ENCODE measurements around the gene SLC44A3. TPM values are rescaled to one million over a fixed set of nuclear protein-coding genes. Genes with fewer than 3 reads are reported as not detected.

SLC44A3 gene
- total RNA-seq, 1 experiment from 2014 or later: 16.9 TPM

DNA sequence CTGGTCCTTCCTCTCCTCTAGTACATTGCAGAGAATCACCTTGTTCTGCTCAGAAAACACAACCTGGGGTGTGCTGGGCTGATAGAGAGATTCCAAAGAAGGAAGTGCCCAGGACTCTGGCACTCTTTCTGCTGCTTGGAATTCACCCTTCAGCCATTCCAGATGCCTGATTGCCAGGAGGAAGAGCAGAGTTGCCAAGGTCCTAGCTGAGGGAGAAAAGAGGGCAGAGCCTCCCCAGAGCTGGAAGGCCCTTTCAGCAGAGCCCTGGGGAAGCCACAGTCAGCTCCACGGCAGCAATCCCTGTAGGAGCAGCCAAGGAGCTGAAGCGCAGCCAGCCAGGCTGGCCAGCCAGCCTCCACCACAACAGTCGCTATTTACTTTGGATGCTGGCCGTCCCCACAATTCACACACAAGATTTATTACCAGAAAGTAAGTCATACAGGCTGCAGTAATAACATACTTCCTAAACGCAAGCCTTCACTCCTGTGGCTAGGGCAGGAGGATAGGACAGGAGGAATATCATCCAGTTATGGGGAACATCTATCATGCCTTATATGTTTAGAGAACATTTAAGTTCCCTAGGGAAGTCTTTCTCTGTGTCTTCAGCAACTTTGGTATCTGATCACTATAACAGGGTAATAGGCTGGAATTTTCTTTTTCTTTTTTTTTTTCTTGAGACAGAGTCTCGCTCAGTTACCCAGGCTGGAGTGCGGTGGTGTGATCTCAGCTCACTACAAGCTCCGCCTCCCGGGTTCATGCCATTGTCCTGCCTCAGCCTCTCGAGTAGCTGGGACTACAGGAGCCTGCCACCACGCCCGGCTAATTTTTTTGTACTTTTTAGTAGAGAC lies 36.6 kb upstream of the SLC44A3 start:
- ChIA-PET POLR2A (no interaction called here), CTCF (no interaction called here)
- H3K27ac Mint-ChIP-seq (ENCODE audit: unreplicated experiment): no peak overlapping the region
- DNase-seq: no peak
- no peak overlapping the region for H3K4me3 Mint-ChIP-seq (ENCODE audit: unreplicated experiment)
- intact Hi-C loops (cut with micrococcal nuclease; ENCODE audit: unreplicated experiment): no loop called here
- BruUV-seq (replicated peaks): no TSS peak
- no peaks in the 10 kb centered on the region for H3K36me3 Mint-ChIP-seq (ENCODE audit: insufficient read depth, unreplicated experiment)
- no peaks in the 10 kb centered on the region for H3K4me1 Mint-ChIP-seq (ENCODE audit: low read depth, unreplicated experiment)
- H3K9me3 Mint-ChIP-seq (ENCODE audit: unreplicated experiment): no peaks in the 10 kb centered on the region
- Histone ChIP-seq H3K9me3 (no peaks in the 10 kb centered on the region), H3K36me3 (ENCODE audit: control insufficient read depth, insufficient read depth, low read length) (no peaks in the 10 kb centered on the region), H3K4me1 (no peaks in the 10 kb centered on the region), H3K4me3 (ENCODE audit: low read depth, low read length) (no peak overlapping the region), H3K27me3 (replicated peaks; ENCODE audit: control insufficient read depth, insufficient read depth, low read length) (no peaks in the 10 kb centered on the region)
- no peaks in the 10 kb centered on the region for H3K27me3 Mint-ChIP-seq (ENCODE audit: insufficient read depth, unreplicated experiment)
- TF ChIP-seq, protein P1, sequence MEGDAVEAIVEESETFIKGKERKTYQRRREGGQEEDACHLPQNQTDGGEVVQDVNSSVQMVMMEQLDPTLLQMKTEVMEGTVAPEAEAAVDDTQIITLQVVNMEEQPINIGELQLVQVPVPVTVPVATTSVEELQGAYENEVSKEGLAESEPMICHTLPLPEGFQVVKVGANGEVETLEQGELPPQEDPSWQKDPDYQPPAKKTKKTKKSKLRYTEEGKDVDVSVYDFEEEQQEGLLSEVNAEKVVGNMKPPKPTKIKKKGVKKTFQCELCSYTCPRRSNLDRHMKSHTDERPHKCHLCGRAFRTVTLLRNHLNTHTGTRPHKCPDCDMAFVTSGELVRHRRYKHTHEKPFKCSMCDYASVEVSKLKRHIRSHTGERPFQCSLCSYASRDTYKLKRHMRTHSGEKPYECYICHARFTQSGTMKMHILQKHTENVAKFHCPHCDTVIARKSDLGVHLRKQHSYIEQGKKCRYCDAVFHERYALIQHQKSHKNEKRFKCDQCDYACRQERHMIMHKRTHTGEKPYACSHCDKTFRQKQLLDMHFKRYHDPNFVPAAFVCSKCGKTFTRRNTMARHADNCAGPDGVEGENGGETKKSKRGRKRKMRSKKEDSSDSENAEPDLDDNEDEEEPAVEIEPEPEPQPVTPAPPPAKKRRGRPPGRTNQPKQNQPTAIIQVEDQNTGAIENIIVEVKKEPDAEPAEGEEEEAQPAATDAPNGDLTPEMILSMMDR (IDR thresholded peaks at IDR 0.05; ENCODE audit: insufficient read depth in 1 of 2, low read depth in 1 of 2, low read length in 1 of 2, severe bottlenecking in 1 of 2, unreplicated experiment in 1 of 2): no peak

DNA sequence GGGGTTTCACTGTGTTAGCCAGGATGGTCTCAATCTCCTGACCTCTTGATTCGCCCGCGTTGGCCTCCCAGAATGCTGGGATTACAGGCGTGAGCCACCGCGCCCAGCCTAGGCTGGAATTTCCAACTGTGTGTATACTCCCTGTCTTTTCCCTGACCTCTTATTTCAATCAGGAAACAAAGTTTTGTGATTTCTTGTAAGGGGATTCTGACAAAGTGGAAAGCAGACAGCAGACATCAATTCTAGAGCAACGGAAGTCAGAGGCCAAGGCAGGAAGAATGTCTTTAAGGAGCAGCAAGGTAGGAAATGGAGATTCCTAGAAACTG lies 36.0 kb upstream of the SLC44A3 start:
- CTCF ChIA-PET: no interaction called here
- BruUV-seq (replicated peaks): no TSS peak

DNA sequence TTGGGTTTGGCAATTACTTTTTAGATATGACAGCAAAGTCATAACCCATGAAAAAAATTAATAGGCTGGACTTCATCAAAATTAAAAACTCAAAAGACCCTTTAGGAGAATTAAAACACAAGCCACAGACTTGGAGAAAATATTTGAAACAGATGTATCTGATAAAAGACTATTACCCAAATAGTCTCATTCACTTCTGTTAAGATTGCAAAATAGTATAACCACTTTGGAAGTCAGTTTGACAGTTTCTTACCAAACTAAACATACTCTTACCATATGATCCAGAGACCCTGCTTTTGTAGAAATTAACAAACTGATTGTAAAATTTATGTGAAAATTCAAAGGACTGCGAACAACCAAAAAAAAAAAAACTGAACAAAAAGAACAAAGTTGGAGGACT lies 32.5 kb upstream of the SLC44A3 start:
- no peaks in the 10 kb centered on the region for H3K4me1 Mint-ChIP-seq (ENCODE audit: low read depth, unreplicated experiment)
- BruUV-seq (replicated peaks): no TSS peak
- Histone ChIP-seq H3K27me3 (replicated peaks; ENCODE audit: control insufficient read depth, insufficient read depth, low read length) (no peaks in the 10 kb centered on the region), H3K9me3 (no peaks in the 10 kb centered on the region), H3K4me3 (ENCODE audit: low read depth, low read length) (no peak overlapping the region), H3K4me1 (no peaks in the 10 kb centered on the region), H3K36me3 (ENCODE audit: control insufficient read depth, insufficient read depth, low read length) (no peaks in the 10 kb centered on the region)
- POLR2A ChIA-PET: no interaction called here
- no peak overlapping the region for H3K4me3 Mint-ChIP-seq (ENCODE audit: unreplicated experiment)
- H3K27ac Mint-ChIP-seq (ENCODE audit: unreplicated experiment): no peak overlapping the region
- H3K9me3 Mint-ChIP-seq (ENCODE audit: unreplicated experiment): no peaks in the 10 kb centered on the region
- CTCF ChIA-PET: no interaction called here
- H3K36me3 Mint-ChIP-seq (ENCODE audit: insufficient read depth, unreplicated experiment): no peaks in the 10 kb centered on the region
- no peak for DNase-seq
- intact Hi-C loops (cut with micrococcal nuclease; ENCODE audit: unreplicated experiment): no loop called here
- no peaks in the 10 kb centered on the region for H3K27me3 Mint-ChIP-seq (ENCODE audit: insufficient read depth, unreplicated experiment)
- TF ChIP-seq, protein P1 (IDR thresholded peaks at IDR 0.05; ENCODE audit: insufficient read depth in 1 of 2, low read depth in 1 of 2, low read length in 1 of 2, severe bottlenecking in 1 of 2, unreplicated experiment in 1 of 2): no peak

More for the DNA sequence above, 36.0 kb upstream of the SLC44A3 start:
- Mint-ChIP-seq H3K4me1 (ENCODE audit: low read depth, unreplicated experiment) (no peaks in the 10 kb centered on the region), H3K36me3 (ENCODE audit: insufficient read depth, unreplicated experiment) (no peaks in the 10 kb centered on the region), H3K4me3 (ENCODE audit: unreplicated experiment) (no peak overlapping the region), H3K27me3 (ENCODE audit: insufficient read depth, unreplicated experiment) (no peaks in the 10 kb centered on the region), H3K27ac (ENCODE audit: unreplicated experiment) (no peak overlapping the region), H3K9me3 (ENCODE audit: unreplicated experiment) (no peaks in the 10 kb centered on the region)
- Histone ChIP-seq H3K36me3 (ENCODE audit: control insufficient read depth, insufficient read depth, low read length) (no peaks in the 10 kb centered on the region), H3K27me3 (replicated peaks; ENCODE audit: control insufficient read depth, insufficient read depth, low read length) (no peaks in the 10 kb centered on the region), H3K9me3 (no peaks in the 10 kb centered on the region), H3K4me3 (ENCODE audit: low read depth, low read length) (no peak overlapping the region), H3K4me1 (no peaks in the 10 kb centered on the region)
- POLR2A ChIA-PET: no interaction called here
- intact Hi-C loops (cut with micrococcal nuclease; ENCODE audit: unreplicated experiment): no loop called here
- no peak for DNase-seq
- TF ChIP-seq, protein P1 (IDR thresholded peaks at IDR 0.05; ENCODE audit: insufficient read depth in 1 of 2, low read depth in 1 of 2, low read length in 1 of 2, severe bottlenecking in 1 of 2, unreplicated experiment in 1 of 2): no peak
